H9 (cell line): ENCODE data around the gene LRRC36. TPM values are rescaled to one million over a fixed set of nuclear protein-coding genes. Genes with fewer than 3 reads are reported as not detected.

ENCODE experiments used
- DNase-seq: peaks from one replicate; pipeline ENCODE4 v3.0.0-alpha.2; 2017
- H2AFZ ChIP-seq: one replicate; pipeline ENCODE4 v1.6.1; 2013; ENCODE audit warnings: mild to moderate bottlenecking, low read length, control low read depth, moderate library complexity
- H2AK5ac ChIP-seq: 2 replicates; pipeline ENCODE4 v1.6.1; 2013; ENCODE audit warnings: low read length, control low read depth, mixed read lengths; ENCODE audit not compliant: insufficient read length
- H2BK120ac ChIP-seq: one replicate; pipeline ENCODE4 v1.6.1; 2013; ENCODE audit warnings: low read depth, mild to moderate bottlenecking, low read length, control low read depth, inconsistent platforms; ENCODE audit not compliant: poor library complexity, severe bottlenecking
- H2BK12ac ChIP-seq: 2 replicates; pipeline ENCODE4 v1.6.1; 2013; ENCODE audit warnings: low read length, control low read depth, mixed read lengths, low read depth; ENCODE audit not compliant: insufficient read length
- H2BK15ac ChIP-seq: 2 replicates; pipeline ENCODE4 v1.6.1; 2013; ENCODE audit warnings: low read depth, low read length, control low read depth
- H2BK20ac ChIP-seq: one replicate; pipeline ENCODE4 v1.6.1; 2013; ENCODE audit warnings: low read depth, mild to moderate bottlenecking, low read length, control low read depth, inconsistent platforms; ENCODE audit not compliant: poor library complexity, severe bottlenecking
- H2BK5ac ChIP-seq: 2 replicates; pipeline ENCODE4 v1.6.1; 2013; ENCODE audit warnings: low read length, control low read depth, mixed read lengths; ENCODE audit not compliant: insufficient read length
- H3K14ac ChIP-seq: 2 replicates; pipeline ENCODE4 v1.6.1; 2013; ENCODE audit warnings: low read length, control low read depth; ENCODE audit not compliant: insufficient read depth
- H3K18ac ChIP-seq: 2 replicates; pipeline ENCODE4 v1.6.1; 2013; ENCODE audit warnings: low read depth, mild to moderate bottlenecking, mixed read lengths, low read length, control low read depth; ENCODE audit not compliant: insufficient read length
- H3K23ac ChIP-seq: 2 replicates; pipeline ENCODE4 v1.6.1; 2013; ENCODE audit warnings: low read length, control low read depth, mixed read lengths, low read depth; ENCODE audit not compliant: insufficient read length
- H3K23me2 ChIP-seq: 2 replicates; pipeline ENCODE4 v1.6.1; 2013; ENCODE audit warnings: low read depth, mild to moderate bottlenecking, mixed read lengths, low read length, control low read depth; ENCODE audit not compliant: insufficient read length, poor library complexity, severe bottlenecking
- H3K27ac ChIP-seq: 2 replicates; pipeline ENCODE4 v1.5.1; 2013; ENCODE audit warnings: low read length, control low read depth, mixed read lengths, low read depth; ENCODE audit not compliant: insufficient read length
- H3K27me3 ChIP-seq: 2 replicates; pipeline ENCODE4 v1.6.1; 2013; ENCODE audit warnings: low read length, control low read depth, inconsistent platforms; ENCODE audit not compliant: insufficient read depth
- H3K4ac ChIP-seq: 2 replicates; pipeline ENCODE4 v1.6.1; 2013; ENCODE audit warnings: low read depth, mild to moderate bottlenecking, control low read depth, inconsistent platforms, low read length, moderate library complexity
- H3K4me1 ChIP-seq: 2 replicates; pipeline ENCODE4 v1.6.1; 2013; ENCODE audit warnings: low read length, control low read depth, inconsistent platforms; ENCODE audit not compliant: insufficient read depth
- H3K4me2 ChIP-seq: 2 replicates; pipeline ENCODE4 v1.6.1; 2013; ENCODE audit warnings: low read length, control low read depth, mixed read lengths; ENCODE audit not compliant: insufficient read length, insufficient read depth
- H3K56ac ChIP-seq: 2 replicates; pipeline ENCODE4 v1.6.1; 2013; ENCODE audit warnings: low read depth, mild to moderate bottlenecking, mixed read lengths, low read length, control low read depth; ENCODE audit not compliant: insufficient read length
- H3K79me1 ChIP-seq: 2 replicates; pipeline ENCODE4 v1.6.1; 2013; ENCODE audit warnings: low read depth, mild to moderate bottlenecking, moderate library complexity, low read length, control low read depth, inconsistent platforms; ENCODE audit not compliant: insufficient read depth, poor library complexity, severe bottlenecking
- H3K79me2 ChIP-seq: 2 replicates; pipeline ENCODE4 v1.6.1; 2013; ENCODE audit warnings: low read length, control low read depth, inconsistent platforms; ENCODE audit not compliant: insufficient read depth
- H3K9ac ChIP-seq: 2 replicates; pipeline ENCODE4 v1.6.1; 2013; ENCODE audit warnings: low read length, control low read depth, mixed read lengths; ENCODE audit not compliant: insufficient read length; ENCODE audit errors: extremely low read depth
- H3K9me3 ChIP-seq: one replicate; pipeline ENCODE4 v1.6.1; 2013; ENCODE audit warnings: low read depth, low read length, inconsistent platforms; ENCODE audit not compliant: control insufficient read depth
- H3T11ph ChIP-seq: one replicate; pipeline ENCODE4 v1.6.1; 2013; ENCODE audit warnings: mild to moderate bottlenecking, low read length, control low read depth, inconsistent platforms
- H4K20me1 ChIP-seq: one replicate; pipeline ENCODE4 v1.6.1; 2013; ENCODE audit not compliant: control insufficient read depth, insufficient read length, insufficient read depth
- H4K5ac ChIP-seq: 2 replicates; pipeline ENCODE4 v1.6.1; 2013; ENCODE audit warnings: low read depth, mild to moderate bottlenecking, mixed read lengths, low read length, control low read depth; ENCODE audit not compliant: insufficient read length
- H4K8ac ChIP-seq: replicated peaks from 2 replicates; pipeline ENCODE4 v1.6.1; 2013; ENCODE audit warnings: low read length, control low read depth, mixed read lengths, low read depth; ENCODE audit not compliant: insufficient read length
- H4K91ac ChIP-seq: 2 replicates; pipeline ENCODE4 v1.6.1; 2013; ENCODE audit warnings: low read depth, mild to moderate bottlenecking, moderate library complexity, mixed read lengths, low read length, control low read depth; ENCODE audit not compliant: insufficient read length
- H3K27ac Mint-ChIP-seq, 3 experiments: 2 replicates in 2 of 3; 3 replicates in 1 of 3; pipeline ENCODE4 v1.8.0; 2020 to 2021; ENCODE audit warnings: mixed read lengths in 3 of 3, mild to moderate bottlenecking in 1 of 3, moderate library complexity in 1 of 3
- H3K27me3 Mint-ChIP-seq: 2 replicates; pipeline ENCODE4 v1.8.0; 2021; ENCODE audit warnings: low read depth, mild to moderate bottlenecking, moderate library complexity, mixed read lengths
- H3K36me3 Mint-ChIP-seq, 3 experiments: 2 replicates in 2 of 3; 3 replicates in 1 of 3; pipeline ENCODE4 v1.8.0; 2020 to 2021; ENCODE audit warnings: low read depth in 3 of 3, mixed read lengths in 3 of 3; ENCODE audit not compliant: insufficient read depth in 1 of 3
- H3K4me1 Mint-ChIP-seq, 2 experiments: 2 replicates each; pipeline ENCODE4 v1.8.0; 2020; ENCODE audit warnings: mixed read lengths in 2 of 2
- H3K4me3 Mint-ChIP-seq, 2 experiments: 2 replicates in 1 of 2; 3 replicates in 1 of 2; pipeline ENCODE4 v1.8.0; 2020 to 2021; ENCODE audit warnings: mild to moderate bottlenecking in 2 of 2, mixed read lengths in 2 of 2, moderate library complexity in 1 of 2
- H3K9me3 Mint-ChIP-seq, 2 experiments: 2 replicates in 1 of 2; 3 replicates in 1 of 2; pipeline ENCODE4 v1.8.0; 2020; ENCODE audit warnings: mild to moderate bottlenecking in 2 of 2, mixed read lengths in 2 of 2, moderate library complexity in 1 of 2
- CTCF ChIP-seq: fragments of 200-600 bp; sonication (generic); conservative IDR thresholded peaks from 3 replicates; pipeline ENCODE4 v1.8.0; 2021; ENCODE audit warnings: antibody characterized with exemption, mild to moderate bottlenecking
- WGBS: extraction: QIAGEN DNeasy Blood & Tissue Kit; methylation state at CpG from one replicate; pipeline ENCODE4 v1.1.7; 2013; ENCODE audit warnings: missing lambda C conversion rate, low lambda C conversion rate, mixed read lengths; ENCODE audit not compliant: insufficient read length; ENCODE audit errors: extremely low coverage; 5-methylcytosine and 5-hydroxymethylcytosine counted together
- total RNA-seq: library from RNA; stranded (reverse); gene quantifications from 2 replicates; pipeline ENCODE4 v1.2.1, GENCODE V29; 2021

Gene LRRC36
- total RNA-seq, 1 experiment from 2014 or later: not detected

- Histone ChIP-seq H4K8ac (no peak overlapping the region), H4K20me1 (no peaks in the 10 kb centered on the region), H3K79me1 (no peaks in the 10 kb centered on the region), H3K23me2 (peaks cover 17% of the 10 kb centered on the region), H3K23ac (no peak overlapping the region), H2BK5ac (no peak overlapping the region), H3K27me3 (no peaks in the 10 kb centered on the region; the same call in 1 of the 2 replicates), H3T11ph (no peak overlapping the region), H4K91ac (no peak overlapping the region), H3K4me1 (peaks cover 17% of the 10 kb centered on the region; the same call in 1 of the 2 replicates), H3K79me2 (no peaks in the 10 kb centered on the region; the same call in 1 of the 2 replicates), H2AFZ (no peak overlapping the region), H2BK12ac (no peak overlapping the region), H3K9ac (no peak overlapping the region), H3K27ac (no peak overlapping the region), H3K18ac (no peak overlapping the region), H3K4ac (no peak overlapping the region), H2AK5ac (no peak overlapping the region), H2BK15ac (no peak overlapping the region), H3K14ac (no peak overlapping the region), H2BK120ac (no peak overlapping the region), H2BK20ac (no peak overlapping the region), H3K56ac (no peak overlapping the region), H3K4me2 (peak overlapping the region; percentile 67), H4K5ac (no peak overlapping the region), H3K9me3 (no peaks in the 10 kb centered on the region)
- DNase-seq: no peak
- peaks cover 73% of the 10 kb centered on the region in 2 experiments for H3K4me1 Mint-ChIP-seq
- WGBS: no CpG with 5 or more reads among the region's 3 CpGs
- TF ChIP-seq CTCF: no peak
- H3K27ac Mint-ChIP-seq: peak overlapping the region in 1 of 3 experiments; percentile 52; a peak in 2 of 7 replicates
- peak overlapping the region; percentile 80 to 90 for H3K4me3 Mint-ChIP-seq
- H3K27me3 Mint-ChIP-seq: peaks cover 16% of the 10 kb centered on the region
- no peaks in the 10 kb centered on the region for H3K9me3 Mint-ChIP-seq
- peaks cover 0 to 3% (median 0%) of the 10 kb centered on the region in 3 experiments; a peak in 2 of 7 replicates for H3K36me3 Mint-ChIP-seq
Observed at GRCh38 chr16:67429053-67429798, 102.6 kb downstream of the LRRC36 start.
